Pulmonary artery endothelial cell (primary cell): ENCODE measurements around the gene MAGI2. TPM values are rescaled to one million over a fixed set of nuclear protein-coding genes. Genes with fewer than 3 reads are reported as not detected.

Experiments used
- DNase-seq: peaks from one replicate; pipeline ENCODE4 v3.0.0-alpha.2; 2011; ENCODE audit warnings: low read depth, low spot score
- total RNA-seq: library from RNA; depleted of rRNA; stranded (reverse); fragments of >200 nt; gene quantifications from 2 replicates; pipeline ENCODE4 v1.2.3, GENCODE V29; 2014

MAGI2 gene
- total RNA-seq, 1 donor from 2014 or later: 1.3 TPM

DNA sequence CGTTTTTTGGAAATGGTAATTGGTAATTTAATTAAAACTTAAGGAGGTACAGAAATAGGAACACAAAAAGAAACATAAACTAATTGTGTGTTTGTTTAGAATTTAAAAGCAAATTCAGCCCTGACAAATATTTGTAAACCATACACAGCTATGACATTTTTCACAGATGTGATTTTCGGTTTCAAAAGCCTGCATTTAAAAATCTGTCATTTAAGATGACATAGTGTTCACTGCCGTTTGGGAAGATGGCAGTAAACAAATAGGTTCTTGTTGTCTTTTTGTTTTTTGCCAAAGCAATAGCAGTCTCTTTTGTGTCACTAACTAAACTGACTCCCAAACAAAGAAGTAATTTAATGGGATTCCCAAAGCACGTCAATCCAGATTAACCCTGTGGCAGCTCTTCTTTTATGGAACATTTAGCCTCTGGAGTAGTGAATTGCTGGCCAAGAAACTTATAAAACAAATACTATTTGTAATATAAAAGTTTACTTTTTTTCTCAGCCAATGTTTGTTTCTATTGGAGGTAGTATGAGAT is 957.3 kb downstream of the MAGI2 start:
- no peak for DNase-seq

DNA sequence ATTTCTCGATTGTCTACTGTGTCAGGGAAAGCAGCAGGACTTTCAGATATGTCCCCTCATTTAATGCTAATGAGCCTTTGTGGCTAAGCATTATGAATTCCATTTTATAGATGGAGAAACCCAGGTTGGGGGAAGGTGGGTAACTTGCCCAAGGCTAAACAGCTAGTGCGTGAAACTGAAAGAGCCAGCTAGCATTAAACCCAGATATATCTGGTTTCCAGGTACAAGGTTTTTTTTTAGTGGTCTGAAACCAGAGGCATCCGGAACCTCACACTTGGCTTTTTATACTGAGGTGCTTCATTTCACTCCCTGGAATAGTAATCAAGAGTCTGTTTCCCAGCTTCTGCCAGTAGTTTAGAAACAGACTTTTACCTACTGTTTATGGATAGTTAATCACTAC is 960.1 kb downstream of the MAGI2 start:
- no peak for DNase-seq

DNA sequence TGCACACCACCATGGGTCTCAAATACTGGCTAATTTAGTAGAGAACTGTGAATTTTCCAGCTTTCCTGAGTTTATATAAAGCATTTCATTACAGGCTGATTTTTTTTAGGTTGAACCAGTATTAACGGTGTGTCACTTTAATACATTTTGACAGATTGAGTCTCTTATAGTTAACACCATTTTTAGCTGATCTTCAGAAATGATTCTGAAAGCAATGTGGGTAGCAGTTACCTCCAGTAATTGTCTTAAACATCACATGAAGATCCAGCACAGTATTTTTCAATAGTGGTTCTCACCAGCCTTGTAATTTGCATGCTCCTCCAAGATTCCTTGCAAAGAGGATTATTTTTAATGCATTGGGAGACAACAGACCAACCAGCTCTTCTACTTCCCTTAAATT is 961.3 kb downstream of the MAGI2 start:
- DNase-seq: no peak

DNA sequence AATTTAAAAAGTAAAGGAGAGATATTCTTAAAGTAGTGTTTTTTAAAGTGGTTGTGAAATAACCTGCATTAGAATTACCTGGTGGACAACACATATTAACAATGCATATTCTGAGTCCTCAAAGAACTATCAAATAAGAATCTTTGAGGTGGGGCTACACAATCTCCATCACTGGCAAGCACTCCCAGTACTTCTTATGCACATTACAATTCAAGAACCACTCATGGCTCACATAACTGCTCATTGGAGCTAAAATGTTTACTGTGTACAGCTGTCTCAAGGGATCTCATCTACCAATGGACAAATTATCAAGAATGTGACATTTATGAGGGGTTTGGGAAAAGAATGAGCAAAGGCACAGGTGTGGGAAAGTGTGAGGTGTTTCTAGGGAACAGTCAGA is 962.9 kb downstream of the MAGI2 start:
- no peak for DNase-seq

DNA sequence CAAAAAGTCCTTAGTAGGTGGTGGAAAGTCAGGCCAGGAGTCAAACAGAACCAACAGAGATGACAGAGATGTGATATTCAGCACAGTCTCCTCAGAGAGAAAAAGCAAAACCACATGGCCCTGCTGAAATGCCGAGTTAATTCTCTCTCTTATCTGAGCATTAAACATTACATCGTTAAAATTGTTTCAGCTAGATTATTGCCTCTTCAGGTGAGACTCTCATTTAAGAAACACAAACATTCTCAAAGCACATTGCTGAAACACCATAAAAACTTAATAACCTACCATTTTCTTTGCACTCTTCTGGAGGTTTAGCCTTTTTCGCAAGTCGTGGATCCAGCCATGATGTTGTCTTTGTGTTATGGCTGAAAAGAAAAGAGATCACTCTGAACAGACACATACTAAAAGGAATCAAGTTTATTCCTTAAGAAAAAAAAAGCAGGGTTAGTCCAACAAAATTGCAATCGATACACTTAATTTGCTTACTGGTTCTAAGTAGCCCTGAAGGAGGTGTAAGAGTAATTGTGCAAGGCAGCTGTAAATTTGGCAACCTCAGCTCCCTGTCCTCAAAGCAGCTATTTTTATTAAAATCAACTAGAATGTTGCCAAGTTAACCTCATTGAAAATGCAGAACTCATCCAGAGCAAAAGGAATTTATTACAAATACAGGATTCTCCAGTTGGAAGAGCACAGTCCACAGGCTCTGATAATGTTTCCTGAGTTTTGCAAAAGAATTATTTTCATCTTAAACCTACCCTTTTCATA is 963.8 kb downstream of the MAGI2 start:
- no peak for DNase-seq

DNA sequence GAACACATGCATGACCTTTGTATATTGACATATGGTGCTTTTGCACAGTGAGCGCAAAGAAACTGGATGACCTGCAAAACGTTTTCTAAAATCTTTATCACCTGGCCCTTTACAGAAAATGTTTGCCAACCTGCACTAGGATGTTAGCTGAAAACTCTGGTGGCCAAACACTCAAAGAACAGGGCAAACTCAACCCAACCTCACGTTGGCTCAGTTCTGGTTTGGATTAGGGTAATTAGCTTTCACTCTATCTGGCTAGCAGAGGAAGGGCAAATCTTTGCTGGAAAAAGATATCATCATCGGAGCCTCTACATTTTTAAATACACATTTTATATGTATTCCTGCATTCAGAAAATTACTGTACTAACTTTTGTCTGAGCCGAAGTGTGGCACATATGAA is 966.0 kb downstream of the MAGI2 start:
- DNase-seq: no peak

DNA sequence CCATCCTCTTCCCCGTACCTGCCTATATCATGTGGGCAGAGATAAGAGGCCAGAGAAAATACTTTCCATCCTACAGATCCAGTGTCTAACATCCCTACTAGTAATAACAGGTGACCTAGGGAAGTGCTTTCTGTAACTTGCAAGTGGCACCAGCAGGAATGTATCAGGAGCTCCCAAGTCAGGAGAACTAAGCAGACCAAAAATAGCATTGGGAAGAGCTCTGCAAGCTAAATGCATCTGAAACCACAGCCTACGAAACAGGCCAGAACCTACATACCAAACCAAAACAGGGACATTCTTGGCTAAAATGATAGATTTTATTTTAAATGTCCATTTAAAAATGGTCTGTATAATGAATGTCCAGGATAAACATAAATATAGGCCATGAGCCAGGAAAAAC is 974.1 kb downstream of the MAGI2 start:
- no peak for DNase-seq

DNA sequence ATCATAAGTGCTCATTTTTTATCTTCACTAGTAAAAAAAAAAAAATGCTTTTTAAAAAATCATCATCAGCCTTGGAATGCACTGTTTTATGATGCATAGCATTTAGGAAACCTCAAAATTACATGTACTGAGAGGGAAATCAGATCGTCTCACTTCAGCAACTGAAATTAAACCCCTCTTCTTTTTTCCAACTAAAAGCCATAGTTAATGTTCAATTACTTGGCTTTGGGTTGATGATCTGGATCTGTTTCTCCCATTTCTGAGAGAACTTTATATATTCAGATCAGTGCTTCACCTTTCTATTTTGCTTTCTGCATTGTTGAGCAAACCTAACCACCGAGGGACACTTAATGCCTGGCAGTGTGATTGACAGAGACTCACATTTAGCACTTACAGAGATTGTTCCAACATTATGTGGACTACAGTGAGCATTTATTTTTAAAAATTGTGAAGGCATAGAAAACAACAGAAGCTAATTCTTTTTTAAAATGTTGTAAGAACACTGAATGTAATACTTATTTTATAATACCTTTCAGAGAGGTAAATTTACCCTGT is 976.5 kb downstream of the MAGI2 start:
- no peak for DNase-seq

DNA sequence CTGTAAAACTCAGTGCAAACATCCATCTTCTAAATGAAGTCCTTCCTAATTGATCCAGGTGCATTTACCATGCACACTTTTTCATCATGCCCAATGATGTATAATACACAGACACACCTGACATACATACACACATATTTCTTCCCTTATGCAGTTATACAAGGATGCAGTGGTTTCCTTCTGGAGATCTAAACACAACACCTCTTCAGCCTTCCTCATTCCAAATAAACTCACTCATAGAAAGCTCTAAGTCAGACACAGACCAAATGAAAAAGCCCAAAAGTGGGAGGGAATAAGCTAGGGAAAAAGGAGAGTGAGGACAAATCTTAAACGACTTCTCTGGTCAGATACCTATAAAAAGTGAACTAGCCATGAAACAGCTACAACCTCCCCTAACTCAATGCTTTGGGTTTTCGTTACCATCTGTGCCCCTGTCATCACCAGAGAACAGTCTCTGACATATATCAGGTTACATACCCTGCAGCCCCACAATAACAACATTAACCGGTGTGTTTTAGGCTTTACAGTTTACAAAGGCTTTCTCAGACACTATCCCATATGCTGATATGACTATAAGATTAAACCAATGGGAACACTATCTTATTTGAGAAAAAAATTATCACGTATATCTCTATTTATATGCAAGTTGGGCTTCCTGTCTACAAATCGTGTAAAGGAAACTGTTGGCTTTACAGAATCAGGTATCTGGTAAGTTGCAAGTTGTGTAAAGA is 979.7 kb downstream of the MAGI2 start:
- no peak for DNase-seq

DNA sequence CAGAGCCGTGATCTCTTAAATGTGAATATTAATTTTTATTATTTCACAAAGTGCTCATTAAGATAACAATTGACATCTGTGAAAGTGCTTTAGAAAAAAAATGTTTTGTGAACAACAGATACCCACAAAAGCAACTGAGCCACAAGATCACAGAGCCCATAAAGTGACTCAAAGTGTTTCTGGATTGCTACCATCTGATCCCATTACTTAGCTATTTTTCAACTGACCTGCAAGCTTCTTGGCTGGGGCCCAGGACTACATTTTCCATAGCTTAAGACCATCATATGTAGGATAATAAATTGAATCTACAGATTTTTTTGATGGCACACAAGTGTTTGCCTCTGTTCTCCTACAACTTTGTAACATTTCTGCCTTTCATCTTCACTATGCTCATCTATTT is 980.4 kb downstream of the MAGI2 start:
- DNase-seq: no peak

DNA sequence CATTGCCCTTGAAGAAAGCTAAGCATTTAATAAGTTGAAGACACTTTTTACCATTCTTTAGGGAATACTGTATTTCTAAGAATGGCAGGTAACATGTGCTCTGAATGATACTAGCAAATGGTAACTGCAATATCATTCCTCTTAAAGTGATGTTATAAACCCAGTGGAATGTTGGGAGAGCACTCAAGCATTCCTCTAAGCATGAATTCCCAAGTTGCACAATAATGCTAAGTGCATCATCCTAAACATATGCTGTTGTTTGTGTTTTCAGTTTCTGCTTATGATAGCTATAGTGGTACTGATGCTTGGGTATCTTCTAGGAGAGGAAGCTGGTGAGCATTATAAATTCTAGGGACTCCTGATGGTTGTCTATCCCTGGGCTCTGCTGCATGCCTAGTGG is 980.9 kb downstream of the MAGI2 start:
- no peak for DNase-seq

DNA sequence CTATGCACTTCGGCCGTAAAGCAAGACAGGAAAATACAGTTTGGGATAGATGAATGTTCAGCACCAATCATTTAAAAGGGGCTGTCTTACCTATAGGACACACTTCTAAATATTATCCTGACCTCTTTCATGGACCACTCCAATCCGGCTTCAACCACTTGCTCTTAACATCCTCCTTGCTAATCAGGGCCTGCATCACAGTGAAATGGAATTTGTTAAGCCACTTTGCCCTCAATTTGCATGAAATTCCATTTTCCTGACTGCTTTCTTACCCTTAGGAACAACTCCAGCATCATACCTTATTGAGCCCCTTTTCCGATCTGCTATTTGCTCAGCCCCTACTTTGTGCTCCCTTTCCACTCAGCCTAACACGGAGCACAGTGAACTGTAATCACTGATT is 987.6 kb downstream of the MAGI2 start:
- no peak for DNase-seq

DNA sequence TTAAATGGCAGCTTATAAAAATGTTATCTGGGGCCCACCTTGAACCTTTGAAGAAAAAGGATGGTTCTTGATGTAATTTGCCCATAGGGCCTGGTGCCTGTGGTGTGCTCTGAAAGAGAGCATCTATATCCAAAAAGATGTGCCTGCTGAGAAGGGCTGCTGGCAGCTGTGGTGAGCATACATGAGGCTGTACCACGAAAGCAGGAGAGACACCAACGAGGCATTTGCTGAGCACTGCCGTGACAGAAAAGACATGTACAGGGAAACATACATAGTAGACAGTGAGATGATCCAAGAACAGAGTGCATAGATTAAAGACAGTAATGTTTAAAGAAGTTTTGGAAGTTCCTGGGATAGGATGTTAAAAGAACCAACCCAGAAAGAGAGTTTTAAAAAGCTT is 990.4 kb downstream of the MAGI2 start:
- DNase-seq: no peak

DNA sequence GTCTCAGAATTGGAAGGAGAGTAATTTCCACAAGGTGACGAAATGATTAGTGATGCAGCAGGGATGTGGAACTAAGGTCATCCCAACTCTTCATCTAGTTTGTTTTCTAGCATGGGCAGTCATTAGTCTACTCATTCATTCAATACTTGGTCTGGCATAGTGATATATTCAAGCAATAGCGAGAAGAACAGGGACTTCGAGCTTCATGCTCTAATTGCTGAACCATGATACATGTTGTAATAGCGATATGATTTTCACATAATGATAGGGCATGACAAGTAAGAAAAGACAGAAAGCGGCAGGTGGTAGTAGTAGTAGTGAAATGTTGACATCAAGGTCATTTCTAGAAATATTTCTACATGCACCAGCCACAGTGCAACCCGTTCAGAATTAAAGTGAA is 1002.8 kb downstream of the MAGI2 start:
- no peak for DNase-seq

DNA sequence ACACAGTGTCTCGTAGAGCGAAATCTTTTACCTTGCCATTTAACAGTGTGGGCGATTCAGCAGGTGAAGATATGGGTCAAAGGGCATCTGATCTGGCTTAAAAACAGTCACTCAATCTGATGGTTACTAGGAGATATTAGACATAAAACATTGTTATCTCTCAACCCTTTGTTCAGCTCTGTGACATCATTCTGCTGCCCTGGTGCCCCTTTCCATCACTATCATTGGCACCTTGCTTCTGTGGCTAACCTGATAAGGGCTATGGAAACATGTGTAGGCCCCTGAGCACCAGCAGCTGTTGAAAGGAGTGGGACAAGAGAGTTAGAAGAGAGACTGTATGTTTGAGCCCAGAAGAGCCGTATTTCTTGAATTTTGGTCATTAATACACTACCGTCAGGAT is 1004.6 kb downstream of the MAGI2 start:
- DNase-seq: no peak

DNA sequence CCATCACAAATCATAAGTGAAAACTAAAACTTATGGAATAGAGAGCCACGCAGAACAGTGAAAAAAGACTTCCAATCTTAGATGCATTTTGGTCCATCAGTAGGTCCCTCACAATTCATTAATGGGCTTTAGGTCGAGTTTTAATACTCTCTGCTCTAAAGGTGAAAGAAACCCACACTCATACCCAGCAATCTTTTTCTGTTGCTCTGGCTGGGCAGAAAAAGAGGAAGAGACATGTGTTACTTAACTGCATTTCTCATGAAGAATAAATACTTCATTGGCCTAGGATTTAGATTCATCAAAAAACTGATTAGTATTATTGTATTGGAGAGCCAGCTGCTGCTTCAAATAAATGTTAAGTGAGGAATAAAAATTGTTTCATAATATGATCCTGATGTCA is 1009.2 kb downstream of the MAGI2 start:
- DNase-seq: no peak

DNA sequence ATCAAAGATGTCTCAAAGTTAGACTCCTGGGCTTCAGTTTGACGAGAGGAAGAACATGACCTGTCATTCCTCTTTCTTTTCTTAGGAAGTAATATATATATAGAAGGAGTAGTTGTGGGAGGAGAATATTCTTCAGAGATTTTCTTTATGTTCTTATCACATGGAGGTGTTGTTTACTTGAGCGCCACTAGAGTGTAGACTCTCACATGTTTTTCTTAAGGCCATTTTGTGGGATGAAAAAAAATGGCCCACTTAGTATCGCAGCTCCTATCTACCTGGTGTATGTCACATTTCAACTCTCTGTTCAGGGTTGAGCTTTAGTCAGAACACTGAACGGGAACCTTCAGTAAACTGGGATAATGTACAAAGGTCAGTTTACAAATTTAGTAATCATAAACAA is 1009.7 kb downstream of the MAGI2 start:
- DNase-seq: no peak

DNA sequence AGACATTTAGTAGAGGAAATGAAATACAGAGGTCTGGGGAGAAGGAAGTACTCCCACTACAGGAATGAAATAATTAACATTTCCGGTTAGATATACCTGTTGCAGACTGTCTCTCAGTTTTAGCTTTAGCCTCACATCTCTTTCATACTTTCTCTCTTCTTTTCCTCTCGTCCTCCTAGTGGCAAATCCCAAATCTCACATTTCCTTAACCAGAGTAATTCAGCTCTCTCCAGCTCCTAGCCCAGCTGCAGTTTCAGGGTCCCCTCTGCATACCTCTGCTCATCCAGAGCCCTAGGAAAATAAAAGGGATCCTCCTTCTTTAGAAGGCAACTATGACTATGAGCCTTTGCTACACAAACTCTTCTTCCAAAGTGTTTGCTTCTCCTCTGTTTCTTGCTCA is 1011.7 kb downstream of the MAGI2 start:
- DNase-seq: no peak

DNA sequence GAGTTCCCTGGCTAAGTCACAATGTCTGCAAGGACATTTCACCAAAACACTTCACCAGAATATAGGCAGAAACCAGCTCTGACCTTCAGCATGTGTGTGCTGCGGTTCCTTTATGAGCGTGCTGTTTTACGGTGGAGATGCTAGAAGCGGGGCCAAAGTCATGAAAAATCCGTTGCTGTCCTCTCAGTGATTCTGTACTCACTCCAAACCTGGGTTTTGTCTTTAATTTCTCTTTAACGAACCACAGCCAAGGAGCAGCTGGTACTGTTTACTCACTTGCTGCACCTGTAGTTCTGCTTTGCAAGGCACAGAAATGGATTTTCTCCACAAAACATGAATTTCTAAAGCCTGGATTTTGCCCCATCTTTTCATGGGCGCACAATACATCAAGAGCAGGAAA is 1015.0 kb downstream of the MAGI2 start:
- no peak for DNase-seq

DNA sequence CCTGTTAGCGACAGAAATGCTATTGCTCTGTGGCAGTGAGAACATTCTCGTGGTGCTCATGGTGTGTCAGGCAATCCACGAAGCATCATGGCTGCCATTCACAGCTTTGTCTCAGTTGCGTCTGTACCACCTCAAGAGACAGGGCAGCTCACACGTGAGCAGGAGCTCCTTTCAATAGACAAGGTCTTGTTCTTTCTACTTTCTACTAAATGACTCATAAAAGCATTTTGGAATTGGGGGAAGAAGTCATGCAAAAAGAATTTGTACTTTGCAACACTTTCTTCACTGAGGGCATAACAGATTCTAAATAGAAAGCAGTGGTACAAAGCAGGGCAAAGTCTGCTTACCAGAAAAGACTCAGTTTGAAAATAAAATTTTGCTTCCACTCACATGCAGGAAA is 1016.3 kb downstream of the MAGI2 start:
- DNase-seq: no peak

DNA sequence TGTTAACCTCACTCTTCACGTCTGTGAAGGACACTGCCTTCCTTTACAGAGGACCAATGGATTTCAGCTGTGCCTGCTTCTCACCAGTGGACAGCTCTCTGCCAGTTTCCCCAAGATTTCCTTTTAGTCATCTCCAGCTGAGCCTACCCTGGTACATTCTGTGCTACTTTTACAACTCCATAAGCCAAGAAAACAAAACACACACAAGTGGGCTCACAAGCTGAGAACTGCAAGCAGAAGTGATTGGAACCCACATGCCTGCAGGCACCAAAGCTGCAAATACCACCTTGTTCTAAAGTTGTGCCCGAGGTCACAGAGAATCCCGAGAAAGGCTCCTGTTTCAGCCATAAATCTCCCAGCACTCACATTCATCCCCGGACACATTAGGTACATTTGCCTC is 1018.1 kb downstream of the MAGI2 start:
- no peak for DNase-seq

DNA sequence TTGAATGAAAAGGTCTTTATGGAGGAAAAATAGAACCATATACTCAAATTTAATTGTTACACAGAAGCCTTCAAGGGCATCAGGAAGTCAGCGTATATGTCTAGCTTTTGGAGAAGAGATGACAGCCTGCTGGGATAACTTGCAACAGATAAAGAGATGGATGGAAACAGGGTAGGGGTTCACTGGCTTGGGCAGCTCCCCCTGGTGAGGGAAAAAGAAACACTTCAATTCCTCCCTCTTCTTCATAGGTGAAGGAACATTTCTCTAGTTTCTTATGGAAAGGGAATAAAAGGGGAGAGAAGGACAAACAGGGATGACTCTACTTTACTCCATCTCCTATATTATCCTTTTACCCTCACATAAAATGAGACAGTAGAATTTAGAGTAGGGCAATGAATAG is 1019.2 kb downstream of the MAGI2 start:
- DNase-seq: no peak

DNA sequence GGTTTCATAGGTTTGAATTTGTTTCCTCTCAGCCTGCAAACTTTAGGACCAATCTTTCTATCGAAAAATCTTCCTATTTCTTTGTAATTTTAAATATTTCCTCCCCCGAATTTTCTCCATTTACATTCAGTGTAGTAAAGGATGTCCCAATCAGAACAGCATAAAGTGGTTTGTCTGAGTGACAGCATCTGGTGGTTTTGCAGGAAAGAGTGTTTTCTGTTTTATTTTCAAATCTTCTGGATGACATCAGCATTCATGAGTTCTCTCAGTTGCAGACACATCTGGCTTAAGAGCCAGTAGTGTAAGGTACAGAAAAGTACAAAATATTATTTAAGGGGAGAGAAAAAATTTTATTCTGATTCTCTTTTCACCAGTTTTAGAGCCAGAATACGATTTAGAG is 1020.0 kb downstream of the MAGI2 start:
- no peak for DNase-seq
